ENCODE results near the gene FBXO27.

- TF ChIP-seq CTCF (conservative IDR thresholded peaks at IDR 0.05; ENCODE audit: low read length) (no peak), EZH2phosphoT487 (IDR thresholded peaks at IDR 0.05; ENCODE audit: borderline replicate concordance) (no peak)
These were observed 47.1 kb downstream of the FBXO27 start for GRCh38 chr19:38985262-38985661.

All from Loucy (cell line).